GM23248 (cell line): ENCODE measurements around the gene ENOX1. TPM values are rescaled to one million over a fixed set of nuclear protein-coding genes. Genes with fewer than 3 reads are reported as not detected.
A peak's percentile ranks its signal among the peaks of the same experiment; 100 is the strongest.

Source experiments
- DNase-seq: peaks from one replicate; pipeline ENCODE4 v3.0.0-alpha.2; 2015
- H2AFZ ChIP-seq: fragments of 200-600 bp; sonication (generic); 2 replicates; pipeline ENCODE4 v1.6.1; 2016; ENCODE audit warnings: antibody characterized with exemption
- H3F3A ChIP-seq: fragments of 200-600 bp; sonication (generic); 2 replicates; pipeline ENCODE4 v1.6.1; 2016; ENCODE audit warnings: mild to moderate bottlenecking, antibody characterized with exemption, mixed run types; ENCODE audit not compliant: insufficient read depth
- H3K27ac ChIP-seq: fragments of 200-600 bp; sonication (generic); 2 replicates; pipeline ENCODE4 v1.5.1; 2016; ENCODE audit warnings: mild to moderate bottlenecking
- H3K27me3 ChIP-seq: fragments of 200-600 bp; sonication (generic); replicated peaks from 2 replicates; pipeline ENCODE4 v1.6.1; 2016; ENCODE audit warnings: mild to moderate bottlenecking; ENCODE audit not compliant: insufficient read depth
- H3K36me3 ChIP-seq: fragments of 200-600 bp; sonication (generic); 2 replicates; pipeline ENCODE4 v1.6.1; 2016; ENCODE audit warnings: low read depth, mild to moderate bottlenecking
- H3K4me1 ChIP-seq: fragments of 200-600 bp; sonication (generic); 2 replicates; pipeline ENCODE4 v1.6.1; 2016; ENCODE audit warnings: mild to moderate bottlenecking; ENCODE audit not compliant: insufficient read depth
- H3K4me2 ChIP-seq: fragments of 200-600 bp; sonication (generic); one replicate; pipeline ENCODE4 v1.6.1; 2016; ENCODE audit warnings: mild to moderate bottlenecking; ENCODE audit not compliant: unreplicated experiment
- H3K4me3 ChIP-seq: fragments of 200-600 bp; sonication (generic); 2 replicates; pipeline ENCODE4 v1.5.1; 2016; ENCODE audit warnings: mild to moderate bottlenecking
- H3K79me2 ChIP-seq: fragments of 200-600 bp; sonication (generic); 2 replicates; pipeline ENCODE4 v1.6.1; 2016; ENCODE audit warnings: mild to moderate bottlenecking; ENCODE audit not compliant: insufficient read depth
- H3K9ac ChIP-seq: fragments of 200-600 bp; sonication (generic); 2 replicates; pipeline ENCODE4 v1.6.1; 2016; ENCODE audit warnings: mild to moderate bottlenecking
- H3K9me2 ChIP-seq: fragments of 200-600 bp; sonication (generic); 2 replicates; pipeline ENCODE4 v1.6.1; 2016; ENCODE audit warnings: mixed run types, mild to moderate bottlenecking, moderate library complexity; ENCODE audit not compliant: insufficient read depth
- H3K9me3 ChIP-seq: fragments of 200-600 bp; sonication (generic); one replicate; pipeline ENCODE4 v1.6.1; 2017; ENCODE audit warnings: low read depth
- H4K20me1 ChIP-seq: fragments of 200-600 bp; sonication (generic); 2 replicates; pipeline ENCODE4 v1.6.0; 2016; ENCODE audit not compliant: insufficient read depth
- EZH2 ChIP-seq: fragments of 200-600 bp; sonication (generic); IDR thresholded peaks from 2 replicates; pipeline ENCODE4 v1.6.1; 2018; ENCODE audit warnings: antibody characterized with exemption, mild to moderate bottlenecking; ENCODE audit not compliant: insufficient read depth, poor library complexity, severe bottlenecking
- EZH2phosphoT487 ChIP-seq: fragments of 200-600 bp; sonication (generic); IDR thresholded peaks from 2 replicates; pipeline ENCODE4 v1.6.1; 2018; ENCODE audit warnings: antibody characterized with exemption, moderate library complexity, mild to moderate bottlenecking, low read depth; ENCODE audit not compliant: insufficient read depth
- WGBS, 2 experiments: methylation state at CpG; one replicate each; pipeline ENCODE4 v1.1.6; 2015 to 2017; ENCODE audit warnings: low lambda C conversion rate in 2 of 2, low coverage in 1 of 2; ENCODE audit errors: missing lambda C conversion rate in 2 of 2; 5-methylcytosine and 5-hydroxymethylcytosine counted together
- in situ Hi-C: fragments of 300-500 bp; cut with MboI; formaldehyde crosslinking; loops from 2 replicates; pipeline ENCODE4 v1.15.0; 2020
- polyA plus RNA-seq: library from polyadenylated mRNA; unstranded; fragments of >200 nt; fragmentation: Nextera tagmentation; extraction: Ambion mirVana; gene quantifications from 2 replicates; pipeline ENCODE4 v1.2.1, GENCODE V29; 2016
- total RNA-seq: library from RNA; depleted of rRNA; stranded (reverse); fragments of >200 nt; shearing (Covaris generic); gene quantifications from 2 replicates; pipeline ENCODE4 v1.2.3, GENCODE V29; 2014

The ENOX1 gene
- total and polyA plus RNA-seq, 2 experiments from 2014 or later, result 1.8 to 3.2 TPM

GRCh38 chr13:43574605-43575004, 212.2 kb downstream of the ENOX1 start:
- no peak overlapping the region for H2AFZ ChIP-seq
- H4K20me1 ChIP-seq, result no peaks in the 10 kb centered on the region
- no peaks in the 10 kb centered on the region for H3K9me2 ChIP-seq
- no peaks in the 10 kb centered on the region for H3K36me3 ChIP-seq
- H3K9ac ChIP-seq, result no peak overlapping the region
- DNase-seq, result no peak
- peaks cover 42% of the 10 kb centered on the region for H3K4me1 ChIP-seq
- H3K27ac ChIP-seq, result no peak overlapping the region
- no peak for TF ChIP-seq EZH2
- no peak for TF ChIP-seq EZH2phosphoT487
- peaks cover 33% of the 10 kb centered on the region for H3F3A ChIP-seq
- no peak overlapping the region for H3K4me2 ChIP-seq
- H3K79me2 ChIP-seq, result no peaks in the 10 kb centered on the region
- in situ Hi-C loops, result no loop called here
- no peaks in the 10 kb centered on the region for H3K27me3 ChIP-seq
- H3K4me3 ChIP-seq, result no peak overlapping the region
- 95 to 97% methylated on average over 4 of the region's 4 CpGs for WGBS, 2 experiments
- no peaks in the 10 kb centered on the region for H3K9me3 ChIP-seq

- peak overlapping the region; percentile 20 for H3K4me2 ChIP-seq
- H3K4me1 ChIP-seq, result peaks cover 42% of the 10 kb centered on the region
- no peaks in the 10 kb centered on the region for H4K20me1 ChIP-seq
- H3K9me2 ChIP-seq, result no peaks in the 10 kb centered on the region
- no peaks in the 10 kb centered on the region for H3K9me3 ChIP-seq
- no peaks in the 10 kb centered on the region for H3K27me3 ChIP-seq
- TF ChIP-seq EZH2 (no peak), EZH2phosphoT487 (no peak)
- H3K9ac ChIP-seq, result 0 out of 2 replicates have a peak overlapping the region, but pooled peaks have one; percentile 5
- in situ Hi-C loops, result no loop called here
- H2AFZ ChIP-seq, result no peak overlapping the region
- H3K4me3 ChIP-seq, result no peak overlapping the region
- H3K79me2 ChIP-seq, result no peaks in the 10 kb centered on the region
- no peak for DNase-seq
- peak overlapping the region; percentile 64 for H3K27ac ChIP-seq
- H3F3A ChIP-seq, result peaks cover 33% of the 10 kb centered on the region
- 90 to 93% methylated on average over 6 of the region's 6 CpGs for WGBS, 2 experiments
- H3K36me3 ChIP-seq, result no peaks in the 10 kb centered on the region
Observed at GRCh38 chr13:43573802-43574514, 212.8 kb downstream of the ENOX1 start.

GRCh38 chr13:43573361-43573740, 213.4 kb downstream of the ENOX1 start:
- no peaks in the 10 kb centered on the region for H3K9me2 ChIP-seq
- H3F3A ChIP-seq, result peaks cover 33% of the 10 kb centered on the region
- H2AFZ ChIP-seq, result no peak overlapping the region
- H3K27ac ChIP-seq, result peak overlapping the region; percentile 64
- peak overlapping the region; percentile 20 for H3K4me2 ChIP-seq
- no peaks in the 10 kb centered on the region for H4K20me1 ChIP-seq
- H3K9me3 ChIP-seq, result no peaks in the 10 kb centered on the region
- peaks cover 42% of the 10 kb centered on the region for H3K4me1 ChIP-seq
- no peaks in the 10 kb centered on the region for H3K27me3 ChIP-seq
- no peak for DNase-seq
- no peaks in the 10 kb centered on the region for H3K36me3 ChIP-seq
- WGBS, 2 experiments, result 79% methylated on average over 4 of the region's 4 CpGs
- H3K79me2 ChIP-seq, result no peaks in the 10 kb centered on the region
- H3K4me3 ChIP-seq, result no peak overlapping the region
- in situ Hi-C loops, result no loop called here
- TF ChIP-seq EZH2 (no peak), EZH2phosphoT487 (no peak)
- H3K9ac ChIP-seq, result 0 out of 2 replicates have a peak overlapping the region, but pooled peaks have one; percentile 5

GRCh38 chr13:43572656-43573360, 214.0 kb downstream of the ENOX1 start:
- no peak overlapping the region for H3K9ac ChIP-seq
- H3K27ac ChIP-seq, result peak overlapping the region; percentile 64
- no peaks in the 10 kb centered on the region for H3K9me3 ChIP-seq
- in situ Hi-C loops, result no loop called here
- no peak for TF ChIP-seq EZH2phosphoT487
- no peak for TF ChIP-seq EZH2
- H3K4me2 ChIP-seq, result peak overlapping the region; percentile 20
- WGBS, 2 experiments, result 73 to 81% methylated on average over 3 of the region's 3 CpGs
- H3K4me1 ChIP-seq, result peaks cover 47% of the 10 kb centered on the region
- H3K36me3 ChIP-seq, result no peaks in the 10 kb centered on the region
- no peak overlapping the region for H2AFZ ChIP-seq
- H3K27me3 ChIP-seq, result no peaks in the 10 kb centered on the region
- DNase-seq, result peak; percentile 91
- no peaks in the 10 kb centered on the region for H4K20me1 ChIP-seq
- H3F3A ChIP-seq, result peaks cover 33% of the 10 kb centered on the region
- H3K79me2 ChIP-seq, result no peaks in the 10 kb centered on the region
- H3K4me3 ChIP-seq, result no peak overlapping the region
- H3K9me2 ChIP-seq, result no peaks in the 10 kb centered on the region
